H1 (cell line): ENCODE data around the gene RGS17. TPM values are rescaled to one million over a fixed set of nuclear protein-coding genes. Genes with fewer than 3 reads are reported as not detected.

Experiments
- CTCF ChIA-PET: fragments of 300-600 bp; sonication (Branson Sonifier 250); formaldehyde crosslinking; loops from one replicate; lab custom pipeline; 2021; ENCODE audit not compliant: partially characterized antibody; lab: Charles Lee
- POLR2A ChIA-PET: fragments of 300-600 bp; sonication (Branson Sonifier 250); formaldehyde crosslinking; loops from one replicate; lab custom pipeline; 2021; ENCODE audit warnings: inconsistent platforms; ENCODE audit not compliant: partially characterized antibody; lab: Charles Lee
- DNase-seq, 2 experiments: peaks; one replicate each; pipeline versions ENCODE4 v3.0.0 to v3.0.0-alpha.2; 2010 to 2022; ENCODE audit warnings: low spot score in 2 of 2, low read depth in 1 of 2, mixed read lengths in 1 of 2
- FAIRE-seq: peaks from 2 replicates; lab custom pipeline; 2011; peaks lifted over from hg19 to GRCh38; lab: Jason Lieb, UNC
- H2AFZ ChIP-seq: 2 replicates; pipeline ENCODE4 v1.8.1; 2012; ENCODE audit warnings: low read length, inconsistent platforms
- H2AK5ac ChIP-seq: 2 replicates; pipeline ENCODE4 v1.6.1; 2013; ENCODE audit warnings: low read depth, low read length
- H2BK120ac ChIP-seq: replicated peaks from 2 replicates; pipeline ENCODE3; 2013; ENCODE audit warnings: low read depth, low read length, inconsistent platforms
- H2BK12ac ChIP-seq: 2 replicates; pipeline ENCODE4 v1.6.1; 2013; ENCODE audit warnings: low read depth, low read length
- H2BK15ac ChIP-seq: 2 replicates; pipeline ENCODE4 v1.6.1; 2013; ENCODE audit warnings: low read length
- H2BK20ac ChIP-seq: 2 replicates; pipeline ENCODE4 v1.6.1; 2013; ENCODE audit warnings: low read length
- H2BK5ac ChIP-seq: 2 replicates; pipeline ENCODE4 v1.6.1; 2013; ENCODE audit warnings: low read depth, low read length
- H3K14ac ChIP-seq: 2 replicates; pipeline ENCODE4 v1.6.1; 2013; ENCODE audit warnings: inconsistent platforms; ENCODE audit not compliant: insufficient read length
- H3K18ac ChIP-seq: 2 replicates; pipeline ENCODE4 v1.6.1; 2013; ENCODE audit warnings: low read length; ENCODE audit errors: extremely low read depth
- H3K23ac ChIP-seq: 2 replicates; pipeline ENCODE4 v1.6.1; 2013; ENCODE audit warnings: inconsistent platforms; ENCODE audit not compliant: insufficient read length
- H3K23me2 ChIP-seq: 2 replicates; pipeline ENCODE4 v1.6.1; 2013; ENCODE audit warnings: low read depth, low read length
- H3K27ac ChIP-seq: 2 replicates; pipeline ENCODE4 v1.6.1; 2011; ENCODE audit warnings: low read depth, low read length, inconsistent platforms
- H3K27me3 ChIP-seq, 4 experiments: replicated peaks in 1 of 4; 1 replicate in 1 of 4; 2 replicates in 3 of 4; pipeline versions ENCODE4 v1.6.1 to v1.8.1; 2011 to 2013; ENCODE audit warnings: low read length in 3 of 4, mild to moderate bottlenecking in 3 of 4, inconsistent platforms in 2 of 4, mixed read lengths in 2 of 4, moderate library complexity in 1 of 4; ENCODE audit not compliant: control insufficient read depth in 3 of 4, insufficient read depth in 3 of 4; ENCODE audit errors: extremely low read depth in 1 of 4
- H3K36me3 ChIP-seq, 4 experiments: 2 replicates each; pipeline versions ENCODE4 v1.6.1 to v1.8.1; 2011 to 2013; ENCODE audit warnings: mild to moderate bottlenecking in 4 of 4, low read length in 3 of 4, moderate library complexity in 2 of 4, control low read depth in 1 of 4, inconsistent platforms in 1 of 4; ENCODE audit not compliant: insufficient read depth in 4 of 4, control insufficient read depth in 2 of 4
- H3K4ac ChIP-seq: replicated peaks from 2 replicates; pipeline ENCODE3; 2013; ENCODE audit warnings: low read length, low read depth, mixed read lengths, inconsistent platforms; ENCODE audit not compliant: insufficient read length
- H3K4me1 ChIP-seq, 4 experiments: replicated peaks in 1 of 4; 1 replicate in 1 of 4; 2 replicates in 3 of 4; pipeline versions ENCODE4 v1.6.1 to v1.8.1; 2011 to 2013; ENCODE audit warnings: low read length in 3 of 4, inconsistent platforms in 2 of 4, mixed read lengths in 1 of 4; ENCODE audit not compliant: insufficient read depth in 4 of 4, control insufficient read depth in 3 of 4
- H3K4me2 ChIP-seq, 2 experiments: 2 replicates each; pipeline versions ENCODE4 v1.6.1 to v1.8.1; 2011 to 2013; ENCODE audit warnings: low read depth in 2 of 2, low read length in 2 of 2, control low read depth in 1 of 2, inconsistent platforms in 1 of 2, mild to moderate bottlenecking in 1 of 2; ENCODE audit not compliant: insufficient read depth in 1 of 2
- H3K4me3 ChIP-seq, 4 experiments: fragments of 200-600, 300-600 bp in 1 of 4; sonication (generic), shearing (Covaris generic), sonication (Bioruptor Twin) in 1 of 4; 2 replicates each; pipeline versions ENCODE4 v1.5.1 to v1.8.1; 2011 to 2016; ENCODE audit warnings: low read length in 4 of 4, low read depth in 3 of 4, control low read depth in 2 of 4, inconsistent platforms in 2 of 4, mild to moderate bottlenecking in 2 of 4, mixed read lengths in 1 of 4, moderate library complexity in 1 of 4; ENCODE audit not compliant: insufficient read depth in 2 of 4; ENCODE audit errors: extremely low read depth in 1 of 4
- H3K56ac ChIP-seq: replicated peaks from 2 replicates; pipeline ENCODE3; 2013; ENCODE audit warnings: low read depth, mild to moderate bottlenecking, mixed read lengths, low read length, inconsistent platforms; ENCODE audit not compliant: insufficient read length
- H3K79me1 ChIP-seq: 2 replicates; pipeline ENCODE4 v1.6.1; 2013; ENCODE audit warnings: low read depth, low read length, control low read depth
- H3K79me2 ChIP-seq, 2 experiments: 2 replicates each; pipeline versions ENCODE4 v1.6.1 to v1.8.1; 2012 to 2013; ENCODE audit warnings: low read length in 2 of 2, mild to moderate bottlenecking in 2 of 2, inconsistent platforms in 1 of 2; ENCODE audit not compliant: insufficient read depth in 2 of 2, control insufficient read depth in 1 of 2
- H3K9ac ChIP-seq, 4 experiments: replicated peaks in 1 of 4; 1 replicate in 1 of 4; 2 replicates in 3 of 4; pipeline versions ENCODE4 v1.6.1 to v1.8.1; 2011 to 2013; ENCODE audit warnings: low read depth in 3 of 4, low read length in 3 of 4, control low read depth in 2 of 4, mild to moderate bottlenecking in 2 of 4, moderate library complexity in 2 of 4, inconsistent platforms in 1 of 4; ENCODE audit errors: extremely low read depth in 1 of 4
- H3K9me3 ChIP-seq, 2 experiments: 2 replicates each; pipeline versions ENCODE4 v1.6.1 to v1.8.1; 2012 to 2013; ENCODE audit warnings: mild to moderate bottlenecking in 2 of 2, moderate library complexity in 2 of 2, control low read depth in 1 of 2, inconsistent platforms in 1 of 2, low read depth in 1 of 2, low read length in 1 of 2, mixed read lengths in 1 of 2; ENCODE audit not compliant: insufficient read depth in 2 of 2
- H4K20me1 ChIP-seq, 2 experiments: replicated peaks in 1 of 2; 2 replicates each; pipeline versions ENCODE3 to v1.8.1; 2011 to 2013; ENCODE audit warnings: inconsistent platforms in 2 of 2, low read length in 2 of 2, mild to moderate bottlenecking in 1 of 2; ENCODE audit not compliant: insufficient read depth in 2 of 2, control insufficient read depth in 1 of 2
- H4K5ac ChIP-seq: 2 replicates; pipeline ENCODE4 v1.6.1; 2013; ENCODE audit warnings: low read length, low read depth, mixed read lengths, inconsistent platforms; ENCODE audit not compliant: insufficient read length
- H4K8ac ChIP-seq: 2 replicates; pipeline ENCODE4 v1.8.0; 2013; ENCODE audit warnings: mild to moderate bottlenecking, moderate library complexity, low read length, inconsistent platforms; ENCODE audit not compliant: insufficient read depth; ENCODE audit errors: extremely low read depth
- H4K91ac ChIP-seq: replicated peaks from 2 replicates; pipeline ENCODE3; 2013; ENCODE audit warnings: low read length, mixed read lengths, inconsistent platforms; ENCODE audit not compliant: insufficient read length
- CTBP2 ChIP-seq: IDR thresholded peaks from 2 replicates; pipeline ENCODE4 v1.7.0; 2011; ENCODE audit warnings: borderline replicate concordance, mild to moderate bottlenecking, moderate library complexity, mixed read lengths, low read length; ENCODE audit not compliant: insufficient read depth, insufficient read length
- WGBS, 2 experiments: shearing (Covaris generic) in 1 of 2; methylation state at CpG; one replicate each; pipeline versions ENCODE4 v1.1.6 to v1.1.7; 2013 to 2015; ENCODE audit warnings: low lambda C conversion rate in 2 of 2, mixed read lengths in 2 of 2, inconsistent platforms in 1 of 2, low coverage in 1 of 2, missing lambda C conversion rate in 1 of 2; ENCODE audit not compliant: insufficient replicate concordance in 2 of 2, insufficient coverage in 1 of 2, insufficient read length in 1 of 2; ENCODE audit errors: extremely low coverage in 1 of 2, missing lambda C conversion rate in 1 of 2; 5-methylcytosine and 5-hydroxymethylcytosine counted together
- polyA plus RNA-seq, 7 experiments: library from polyadenylated mRNA; depleted of rRNA in 3 of 7; stranded (reverse) in 5 of 7; unstranded in 2 of 7; fragments of >200 nt in 5 of 7; fragments of 200-250 nt in 2 of 7; gene quantifications; 1 replicate in 5 of 7; 2 replicates in 1 of 7; 4 replicates in 1 of 7; pipeline versions ENCODE4 v1.2.1 to v1.2.3, GENCODE V29; 2011 to 2013; ENCODE audit warnings: missing spikeins in 2 of 7, mixed read lengths in 2 of 7
- total RNA-seq: library from RNA; stranded (reverse); fragmentation: NEBNext Ultra II Directional; extraction: Animal tissue kit (Norgen Biotek cat#: 25700); gene quantifications from 2 replicates; pipeline ENCODE4 v1.2.1, GENCODE V29; 2021

The RGS17 gene
- total and polyA plus RNA-seq, 2 of the 8 experiments (the other 6 are each of a cell fraction or from before 2014, with no cell fraction given), result 2.0 to 12.2 TPM

DNA sequence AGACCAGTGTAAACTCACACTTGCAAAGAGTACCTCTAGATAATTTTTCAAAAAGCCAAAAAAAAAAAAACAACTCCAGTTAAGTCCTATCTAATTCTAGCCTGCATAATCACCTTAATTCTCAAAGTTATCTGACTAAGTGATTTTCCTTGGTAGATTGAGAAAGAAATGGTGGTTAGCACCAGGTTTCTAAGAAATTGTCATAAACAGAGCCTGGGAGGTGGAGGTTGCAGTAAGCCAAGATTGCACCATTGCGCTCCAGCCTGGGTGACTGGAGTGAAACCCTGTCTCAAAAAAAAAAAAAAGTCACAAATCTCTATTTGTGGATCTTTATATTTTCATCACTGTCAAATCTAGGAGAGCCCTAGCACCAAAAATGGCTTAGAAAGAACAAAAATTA lies 157.2 kb downstream of the RGS17 start:
- Histone ChIP-seq H2BK15ac (no peak overlapping the region), H3K23me2 (no peaks in the 10 kb centered on the region), H3K4me2 (no peak overlapping the region), H2AFZ (no peak overlapping the region), H2BK5ac (no peak overlapping the region), H3K14ac (no peak overlapping the region), H3K79me1 (no peaks in the 10 kb centered on the region), H3K18ac (no peak overlapping the region), H2BK120ac (no peak overlapping the region), H2AK5ac (no peak overlapping the region), H3K36me3 (peaks cover 8 to 90% (median 50%) of the 10 kb centered on the region in 4 experiments), H4K20me1 (peaks cover 9 to 27% of the 10 kb centered on the region in 2 experiments), H4K5ac (no peak overlapping the region), H3K9ac (no peak overlapping the region), H3K79me2 (peaks cover 29 to 67% of the 10 kb centered on the region in 2 experiments), H4K8ac (no peak overlapping the region), H2BK12ac (no peak overlapping the region), H2BK20ac (no peak overlapping the region), H3K56ac (no peak overlapping the region), H3K4ac (no peak overlapping the region), H3K27me3 (no peaks in the 10 kb centered on the region), H3K4me3 (no peak overlapping the region), H3K23ac (no peak overlapping the region), H4K91ac (no peak overlapping the region), H3K9me3 (no peaks in the 10 kb centered on the region), H3K27ac (no peak overlapping the region), H3K4me1 (peaks cover 0 to 6% (median 2%) of the 10 kb centered on the region in 4 experiments; a peak in 4 of 7 replicates)
- ChIA-PET POLR2A (interaction anchor here (1.5 to 2.2 kb wide), 2 partner anchors 9 to 12 kb away, joined by 5 to 13 read pairs; partner anchors contain the start of gene FBXO5), CTCF (interaction anchor here (1.2 kb wide), 1 partner anchor 26 kb away, joined by 3 read pairs; no protein-coding TSS in a partner anchor)
- DNase-seq, result no peak
- no peak for FAIRE-seq
- 93% methylated on average over 1 of the region's 1 CpG; no CpG with 5 or more reads in 1 of the 2 experiments for WGBS, 2 experiments
- TF ChIP-seq CTBP2, result no peak
